Measurements from ENCODE around the gene CSNK1G2.

DNA sequence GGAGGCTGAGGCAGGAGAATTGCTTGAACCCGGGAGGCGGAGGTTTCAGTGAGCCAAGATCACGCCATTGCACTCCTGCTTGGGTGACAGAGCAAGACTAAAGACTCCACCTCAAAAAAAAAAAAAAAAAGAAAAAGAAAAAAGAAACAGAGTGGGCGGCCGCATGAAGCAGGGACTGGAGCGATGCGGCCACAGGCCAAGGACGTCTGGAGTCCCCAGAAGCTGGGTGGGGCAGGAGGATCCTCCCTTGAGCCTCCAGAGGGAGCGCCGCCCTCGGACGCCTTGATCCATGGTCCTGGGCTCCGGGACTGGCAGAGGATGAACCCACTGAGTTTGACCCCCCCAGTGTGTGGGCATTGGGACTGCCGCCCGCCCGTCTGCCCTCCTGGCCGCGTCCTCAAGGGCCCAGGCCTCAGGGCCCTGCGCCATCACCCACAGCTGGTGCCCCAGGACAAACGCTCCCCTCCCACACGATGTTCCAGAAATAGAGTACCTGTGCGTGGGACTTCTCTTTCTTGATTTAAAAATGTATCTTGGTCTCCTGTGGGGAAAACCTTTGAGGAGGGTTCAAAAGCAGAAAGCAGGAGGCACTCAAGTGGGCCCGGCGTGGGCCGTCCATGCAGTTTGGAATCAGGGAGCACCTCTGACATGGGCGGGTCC is 59.0 kb downstream of the CSNK1G2 start:
- TF ChIP-seq L3MBTL2 (conservative IDR thresholded peaks at IDR 0.05) (no peak), SP1 (IDR thresholded peaks at IDR 0.05) (no peak), NFRKB (IDR thresholded peaks at IDR 0.05) (no peak)
